ENCODE data around the gene PRICKLE2. TPM values are rescaled to one million over a fixed set of nuclear protein-coding genes. Genes with fewer than 3 reads are reported as not detected.

Gene PRICKLE2
- total RNA-seq, 1 experiment from 2014 or later: 3.2 TPM

DNA sequence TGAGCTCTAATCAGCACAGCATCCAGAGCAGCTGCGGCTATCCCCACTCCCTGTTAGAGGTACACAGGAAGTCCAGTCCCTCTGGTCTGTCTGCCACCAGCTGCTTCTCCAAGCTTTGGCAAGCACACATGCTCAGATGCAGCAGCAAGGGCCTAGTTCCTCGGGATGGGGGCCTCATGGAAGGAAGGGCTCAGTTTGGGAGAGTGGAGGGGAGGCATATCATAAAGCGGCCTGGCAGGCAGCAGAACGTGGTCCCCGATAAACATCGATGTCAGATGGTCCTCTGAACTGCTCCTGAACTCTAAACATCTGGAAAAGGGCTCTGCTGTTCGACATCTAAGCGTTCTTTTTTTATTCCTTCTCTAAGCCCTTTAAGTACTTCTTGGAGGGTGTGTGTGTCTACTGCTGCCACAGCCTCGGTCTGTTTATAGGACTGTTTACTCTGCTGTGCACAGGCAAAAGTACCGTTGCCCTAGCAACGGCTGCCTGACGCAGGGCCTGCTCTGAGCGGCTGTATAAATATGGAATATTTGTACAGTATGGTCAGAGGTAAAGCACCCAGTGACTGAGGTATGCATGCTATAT lies 74.6 kb downstream of the PRICKLE2 start:
- Histone ChIP-seq H3K4me1 (ENCODE audit: insufficient read depth, low read length) (no peaks in the 10 kb centered on the region), H3K9me3 (ENCODE audit: control insufficient read depth, low read depth, low read length) (no peaks in the 10 kb centered on the region), H3K14ac (ENCODE audit: insufficient read depth, low read length) (no peak overlapping the region), H2BK15ac (ENCODE audit: low read depth, low read length) (no peak overlapping the region), H2BK20ac (ENCODE audit: low read depth, low read length, poor library complexity, severe bottlenecking) (no peak overlapping the region), H3K4ac (ENCODE audit: low read depth, low read length) (no peak overlapping the region), H3K23me2 (ENCODE audit: insufficient read length, low read depth, low read length, poor library complexity, severe bottlenecking) (no peaks in the 10 kb centered on the region), H2AFZ (ENCODE audit: low read length) (no peak overlapping the region), H3K4me2 (ENCODE audit: insufficient read depth, insufficient read length, low read length) (no peak overlapping the region), H3K56ac (ENCODE audit: insufficient read length, low read depth, low read length) (no peak overlapping the region), H3K9ac (ENCODE audit: extremely low read depth, insufficient read length, low read length) (no peak overlapping the region), H3K18ac (ENCODE audit: insufficient read length, low read depth, low read length) (no peak overlapping the region), H4K20me1 (ENCODE audit: control insufficient read depth, insufficient read depth, insufficient read length) (no peaks in the 10 kb centered on the region), H3T11ph (ENCODE audit: low read length) (no peak overlapping the region), H2BK5ac (ENCODE audit: insufficient read length, low read length) (no peak overlapping the region), H2BK12ac (ENCODE audit: insufficient read length, low read depth, low read length) (no peak overlapping the region), H4K91ac (ENCODE audit: insufficient read length, low read depth, low read length) (no peak overlapping the region), H3K23ac (ENCODE audit: insufficient read length, low read depth, low read length) (no peak overlapping the region), H4K5ac (ENCODE audit: insufficient read length, low read depth, low read length) (no peak overlapping the region), H3K27me3 (ENCODE audit: insufficient read depth, low read length) (no peaks in the 10 kb centered on the region), H3K27ac (ENCODE audit: insufficient read length, low read depth, low read length) (no peak overlapping the region), H3K79me1 (ENCODE audit: insufficient read depth, low read depth, low read length, poor library complexity, severe bottlenecking) (no peaks in the 10 kb centered on the region), H2AK5ac (ENCODE audit: insufficient read length, low read length) (no peak overlapping the region), H2BK120ac (ENCODE audit: low read depth, low read length, poor library complexity, severe bottlenecking) (no peak overlapping the region), H4K8ac (replicated peaks; ENCODE audit: insufficient read length, low read depth, low read length) (no peak overlapping the region), H3K79me2 (ENCODE audit: insufficient read depth, low read length) (no peaks in the 10 kb centered on the region)
- WGBS (ENCODE audit: extremely low coverage, insufficient read length, low lambda C conversion rate): no CpG with 5 or more reads among the region's 13 CpGs
- H3K27me3 Mint-ChIP-seq (ENCODE audit: low read depth): no peaks in the 10 kb centered on the region
- H3K36me3 Mint-ChIP-seq (ENCODE audit: insufficient read depth in 1 of 3, low read depth in 3 of 3): peaks cover 20 to 36% (median 21%) of the 10 kb centered on the region in 3 experiments
- peak overlapping the region; percentile 18 to 90 (median 84); a peak in 3 of 7 replicates for H3K27ac Mint-ChIP-seq
- no peaks in the 10 kb centered on the region for H3K9me3 Mint-ChIP-seq
- no peak for DNase-seq
- H3K4me1 Mint-ChIP-seq: peaks cover 15 to 17% of the 10 kb centered on the region in 2 experiments
- TF ChIP-seq, protein P1, sequence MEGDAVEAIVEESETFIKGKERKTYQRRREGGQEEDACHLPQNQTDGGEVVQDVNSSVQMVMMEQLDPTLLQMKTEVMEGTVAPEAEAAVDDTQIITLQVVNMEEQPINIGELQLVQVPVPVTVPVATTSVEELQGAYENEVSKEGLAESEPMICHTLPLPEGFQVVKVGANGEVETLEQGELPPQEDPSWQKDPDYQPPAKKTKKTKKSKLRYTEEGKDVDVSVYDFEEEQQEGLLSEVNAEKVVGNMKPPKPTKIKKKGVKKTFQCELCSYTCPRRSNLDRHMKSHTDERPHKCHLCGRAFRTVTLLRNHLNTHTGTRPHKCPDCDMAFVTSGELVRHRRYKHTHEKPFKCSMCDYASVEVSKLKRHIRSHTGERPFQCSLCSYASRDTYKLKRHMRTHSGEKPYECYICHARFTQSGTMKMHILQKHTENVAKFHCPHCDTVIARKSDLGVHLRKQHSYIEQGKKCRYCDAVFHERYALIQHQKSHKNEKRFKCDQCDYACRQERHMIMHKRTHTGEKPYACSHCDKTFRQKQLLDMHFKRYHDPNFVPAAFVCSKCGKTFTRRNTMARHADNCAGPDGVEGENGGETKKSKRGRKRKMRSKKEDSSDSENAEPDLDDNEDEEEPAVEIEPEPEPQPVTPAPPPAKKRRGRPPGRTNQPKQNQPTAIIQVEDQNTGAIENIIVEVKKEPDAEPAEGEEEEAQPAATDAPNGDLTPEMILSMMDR (conservative IDR thresholded peaks at IDR 0.05): no peak
- H3K4me3 Mint-ChIP-seq: no peak overlapping the region
